Parathyroid adenoma (tissue), 2 donors: ENCODE measurements around the gene CCDC171.

ENCODE experiments used
- H2AFZ ChIP-seq: fragments of 300-600 bp; sonication (generic); one replicate; pipeline ENCODE4 v1.7.0; 2017; ENCODE audit warnings: antibody characterized with exemption, mild to moderate bottlenecking
- H3K27ac ChIP-seq: fragments of 300-600 bp; sonication (generic); one replicate; pipeline ENCODE4 v1.7.0; 2017
- H3K27me3 ChIP-seq: fragments of 300-600 bp; sonication (generic); one replicate; pipeline ENCODE4 v1.7.0; 2017; ENCODE audit warnings: low read length; ENCODE audit not compliant: control insufficient read depth, insufficient read depth
- H3K36me3 ChIP-seq: fragments of 300-600 bp; sonication (generic); one replicate; pipeline ENCODE4 v1.7.0; 2017; ENCODE audit warnings: low read length; ENCODE audit not compliant: control insufficient read depth, insufficient read depth
- H3K4me1 ChIP-seq: fragments of 300-600 bp; sonication (generic); one replicate; pipeline ENCODE4 v1.7.0; 2017; ENCODE audit warnings: control low read depth
- H3K4me2 ChIP-seq: fragments of 300-600 bp; sonication (generic); one replicate; pipeline ENCODE4 v1.7.0; 2017; ENCODE audit warnings: low read length
- H3K4me3 ChIP-seq: fragments of 300-600 bp; sonication (generic); one replicate; pipeline ENCODE4 v1.7.0; 2017; ENCODE audit warnings: low read depth, low read length
- H3K79me2 ChIP-seq: fragments of 300-600 bp; sonication (generic); one replicate; pipeline ENCODE4 v1.7.0; 2017; ENCODE audit warnings: control low read depth
- H3K9ac ChIP-seq: fragments of 300-600 bp; sonication (generic); one replicate; pipeline ENCODE4 v1.7.0; 2017; ENCODE audit warnings: mild to moderate bottlenecking
- H3K9me3 ChIP-seq: fragments of 300-600 bp; sonication (generic); one replicate; pipeline ENCODE4 v1.7.0; 2017; ENCODE audit warnings: low read length; ENCODE audit not compliant: control insufficient read depth
- TF ChIP-seq, protein P1 (sequence below): fragments of 300-600 bp; sonication (generic); IDR thresholded peaks from one replicate; pipeline ENCODE4 v1.7.0; 2017; ENCODE audit warnings: antibody characterized with exemption, mild to moderate bottlenecking
- donor health status: primary hyperparathyroidism.

Gene CCDC171

DNA sequence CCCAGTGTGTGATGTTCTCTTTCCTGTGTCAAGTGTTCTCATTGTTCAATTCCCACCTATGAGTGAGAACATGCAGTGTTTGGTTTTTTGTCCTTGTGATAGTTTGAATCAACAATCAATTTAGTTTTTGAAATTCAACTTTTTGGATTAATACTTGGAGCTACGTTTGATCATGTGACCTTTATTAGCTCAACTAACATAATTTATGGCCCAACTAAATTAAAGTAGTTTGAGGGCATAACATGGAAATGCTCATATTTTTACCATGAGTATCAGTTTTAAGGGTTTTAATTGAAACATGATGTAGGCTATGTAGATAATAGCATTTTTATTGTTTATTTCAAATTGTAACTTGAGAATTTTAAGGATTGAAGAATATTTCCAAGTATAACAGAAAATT, 168.0 kb downstream of the CCDC171 start:
- Histone ChIP-seq H2AFZ (no peak overlapping the region), H3K9ac (no peak overlapping the region), H3K4me2 (no peak overlapping the region), H3K9me3 (no peaks in the 10 kb centered on the region), H3K27me3 (no peaks in the 10 kb centered on the region), H3K79me2 (no peaks in the 10 kb centered on the region), H3K36me3 (no peaks in the 10 kb centered on the region), H3K27ac (no peak overlapping the region), H3K4me3 (no peak overlapping the region), H3K4me1 (no peaks in the 10 kb centered on the region)
- TF ChIP-seq, protein P1, sequence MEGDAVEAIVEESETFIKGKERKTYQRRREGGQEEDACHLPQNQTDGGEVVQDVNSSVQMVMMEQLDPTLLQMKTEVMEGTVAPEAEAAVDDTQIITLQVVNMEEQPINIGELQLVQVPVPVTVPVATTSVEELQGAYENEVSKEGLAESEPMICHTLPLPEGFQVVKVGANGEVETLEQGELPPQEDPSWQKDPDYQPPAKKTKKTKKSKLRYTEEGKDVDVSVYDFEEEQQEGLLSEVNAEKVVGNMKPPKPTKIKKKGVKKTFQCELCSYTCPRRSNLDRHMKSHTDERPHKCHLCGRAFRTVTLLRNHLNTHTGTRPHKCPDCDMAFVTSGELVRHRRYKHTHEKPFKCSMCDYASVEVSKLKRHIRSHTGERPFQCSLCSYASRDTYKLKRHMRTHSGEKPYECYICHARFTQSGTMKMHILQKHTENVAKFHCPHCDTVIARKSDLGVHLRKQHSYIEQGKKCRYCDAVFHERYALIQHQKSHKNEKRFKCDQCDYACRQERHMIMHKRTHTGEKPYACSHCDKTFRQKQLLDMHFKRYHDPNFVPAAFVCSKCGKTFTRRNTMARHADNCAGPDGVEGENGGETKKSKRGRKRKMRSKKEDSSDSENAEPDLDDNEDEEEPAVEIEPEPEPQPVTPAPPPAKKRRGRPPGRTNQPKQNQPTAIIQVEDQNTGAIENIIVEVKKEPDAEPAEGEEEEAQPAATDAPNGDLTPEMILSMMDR: no peak

DNA sequence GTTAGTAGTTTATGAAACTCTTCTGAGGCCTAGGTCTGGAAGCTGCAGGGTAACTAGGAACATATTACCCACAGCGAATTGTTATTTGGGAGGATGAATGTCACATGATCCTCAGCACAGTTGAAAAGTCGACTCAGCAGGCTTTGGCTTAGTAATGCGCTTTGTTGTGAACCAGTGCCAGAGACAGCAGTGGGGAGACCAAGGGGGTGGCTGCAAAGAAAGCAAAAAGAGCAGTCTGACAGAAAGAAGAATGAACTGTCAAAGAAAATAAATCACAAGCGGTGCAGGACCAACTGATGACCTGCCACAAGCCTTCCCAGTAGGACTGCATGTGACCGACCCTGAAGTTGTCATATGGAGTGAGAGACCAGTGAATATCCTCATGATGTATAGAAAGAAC, 170.0 kb downstream of the CCDC171 start:
- Histone ChIP-seq H3K9ac (no peak overlapping the region), H2AFZ (no peak overlapping the region), H3K4me2 (no peak overlapping the region), H3K9me3 (no peaks in the 10 kb centered on the region), H3K4me1 (no peaks in the 10 kb centered on the region), H3K27me3 (no peaks in the 10 kb centered on the region), H3K4me3 (no peak overlapping the region), H3K79me2 (no peaks in the 10 kb centered on the region), H3K36me3 (no peaks in the 10 kb centered on the region), H3K27ac (no peak overlapping the region)
- TF ChIP-seq, protein P1: no peak

DNA sequence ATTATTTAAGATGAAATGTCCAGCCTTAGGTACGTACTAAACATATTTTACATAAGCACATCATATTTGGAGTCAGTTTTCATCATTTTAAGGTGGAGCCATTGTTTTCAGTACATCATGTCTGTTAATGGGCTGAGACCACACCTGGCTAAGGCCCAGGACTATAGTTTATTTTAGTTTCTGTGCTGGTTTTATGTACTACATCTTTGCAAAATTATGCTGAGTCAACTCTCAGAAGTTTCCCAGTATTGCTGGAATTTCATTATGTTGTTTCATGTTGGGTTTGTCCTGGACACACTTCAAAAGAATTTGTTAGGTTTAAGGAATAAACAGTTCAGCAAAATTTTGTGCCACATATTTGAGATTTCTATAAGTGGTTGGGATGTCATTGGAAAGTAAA, 171.2 kb downstream of the CCDC171 start:
- Histone ChIP-seq H3K9ac (no peak overlapping the region), H3K79me2 (no peaks in the 10 kb centered on the region), H3K27me3 (no peaks in the 10 kb centered on the region), H3K27ac (no peak overlapping the region), H3K4me2 (no peak overlapping the region), H3K4me1 (no peaks in the 10 kb centered on the region), H2AFZ (no peak overlapping the region), H3K4me3 (no peak overlapping the region), H3K9me3 (no peaks in the 10 kb centered on the region), H3K36me3 (no peaks in the 10 kb centered on the region)
- TF ChIP-seq, protein P1: no peak

DNA sequence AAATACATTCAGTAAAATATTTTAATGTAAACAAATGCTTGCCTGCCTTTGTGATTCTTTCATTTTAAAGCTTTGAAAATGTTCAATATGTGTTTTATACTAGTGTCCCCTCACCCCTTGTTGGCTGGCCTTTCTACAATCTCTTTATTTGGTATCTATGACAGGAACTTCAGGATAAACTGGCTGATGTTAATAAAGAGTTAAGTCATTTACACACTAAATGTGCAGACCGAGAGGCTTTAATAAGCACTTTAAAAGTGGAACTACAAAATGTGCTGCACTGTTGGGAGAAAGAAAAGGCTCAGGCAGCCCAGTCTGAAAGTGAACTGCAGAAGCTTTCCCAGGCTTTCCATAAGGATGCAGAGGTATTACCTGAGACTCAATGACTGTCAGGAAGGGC, 171.8 kb downstream of the CCDC171 start:
- no peak overlapping the region for H3K9ac ChIP-seq
- no peak overlapping the region for H3K4me3 ChIP-seq
- no peaks in the 10 kb centered on the region for H3K9me3 ChIP-seq
- no peaks in the 10 kb centered on the region for H3K4me1 ChIP-seq
- no peak overlapping the region for H3K4me2 ChIP-seq
- H3K79me2 ChIP-seq: no peaks in the 10 kb centered on the region
- no peaks in the 10 kb centered on the region for H3K36me3 ChIP-seq
- no peak overlapping the region for H3K27ac ChIP-seq
- no peaks in the 10 kb centered on the region for H3K27me3 ChIP-seq
- TF ChIP-seq, protein P1: no peak
- no peak overlapping the region for H2AFZ ChIP-seq

DNA sequence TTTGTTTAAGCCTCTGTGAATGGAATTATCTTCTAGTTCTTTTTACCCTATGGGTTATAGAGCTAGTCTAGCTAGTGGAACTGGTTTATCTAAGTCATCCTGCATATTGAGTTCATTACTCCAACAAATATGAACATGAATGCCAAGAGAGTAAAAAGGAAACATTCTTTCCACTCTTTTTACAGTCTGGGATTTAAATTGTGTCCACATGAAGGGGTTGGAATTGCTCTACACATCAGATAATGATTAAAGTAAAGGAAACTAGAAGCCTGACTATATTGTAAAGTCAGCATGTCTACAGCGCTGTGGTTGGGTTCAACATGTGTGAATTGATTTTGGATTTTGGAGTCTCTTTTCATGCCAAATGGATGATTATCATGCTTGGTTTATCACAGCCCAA, 173.1 kb downstream of the CCDC171 start:
- TF ChIP-seq, protein P1: no peak

More for the DNA sequence above, 173.1 kb downstream of the CCDC171 start:
- no peak overlapping the region for H3K9ac ChIP-seq
- H3K27me3 ChIP-seq: no peaks in the 10 kb centered on the region
- H3K27ac ChIP-seq: no peak overlapping the region
- no peaks in the 10 kb centered on the region for H3K4me1 ChIP-seq
- H2AFZ ChIP-seq: no peak overlapping the region
- H3K79me2 ChIP-seq: no peaks in the 10 kb centered on the region
- no peak overlapping the region for H3K4me2 ChIP-seq
- H3K36me3 ChIP-seq: no peaks in the 10 kb centered on the region
- H3K4me3 ChIP-seq: no peak overlapping the region
- H3K9me3 ChIP-seq: no peaks in the 10 kb centered on the region
